ENCODE results near the gene PRC1.

PRC1 gene, protein sequence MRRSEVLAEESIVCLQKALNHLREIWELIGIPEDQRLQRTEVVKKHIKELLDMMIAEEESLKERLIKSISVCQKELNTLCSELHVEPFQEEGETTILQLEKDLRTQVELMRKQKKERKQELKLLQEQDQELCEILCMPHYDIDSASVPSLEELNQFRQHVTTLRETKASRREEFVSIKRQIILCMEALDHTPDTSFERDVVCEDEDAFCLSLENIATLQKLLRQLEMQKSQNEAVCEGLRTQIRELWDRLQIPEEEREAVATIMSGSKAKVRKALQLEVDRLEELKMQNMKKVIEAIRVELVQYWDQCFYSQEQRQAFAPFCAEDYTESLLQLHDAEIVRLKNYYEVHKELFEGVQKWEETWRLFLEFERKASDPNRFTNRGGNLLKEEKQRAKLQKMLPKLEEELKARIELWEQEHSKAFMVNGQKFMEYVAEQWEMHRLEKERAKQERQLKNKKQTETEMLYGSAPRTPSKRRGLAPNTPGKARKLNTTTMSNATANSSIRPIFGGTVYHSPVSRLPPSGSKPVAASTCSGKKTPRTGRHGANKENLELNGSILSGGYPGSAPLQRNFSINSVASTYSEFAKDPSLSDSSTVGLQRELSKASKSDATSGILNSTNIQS

DNA sequence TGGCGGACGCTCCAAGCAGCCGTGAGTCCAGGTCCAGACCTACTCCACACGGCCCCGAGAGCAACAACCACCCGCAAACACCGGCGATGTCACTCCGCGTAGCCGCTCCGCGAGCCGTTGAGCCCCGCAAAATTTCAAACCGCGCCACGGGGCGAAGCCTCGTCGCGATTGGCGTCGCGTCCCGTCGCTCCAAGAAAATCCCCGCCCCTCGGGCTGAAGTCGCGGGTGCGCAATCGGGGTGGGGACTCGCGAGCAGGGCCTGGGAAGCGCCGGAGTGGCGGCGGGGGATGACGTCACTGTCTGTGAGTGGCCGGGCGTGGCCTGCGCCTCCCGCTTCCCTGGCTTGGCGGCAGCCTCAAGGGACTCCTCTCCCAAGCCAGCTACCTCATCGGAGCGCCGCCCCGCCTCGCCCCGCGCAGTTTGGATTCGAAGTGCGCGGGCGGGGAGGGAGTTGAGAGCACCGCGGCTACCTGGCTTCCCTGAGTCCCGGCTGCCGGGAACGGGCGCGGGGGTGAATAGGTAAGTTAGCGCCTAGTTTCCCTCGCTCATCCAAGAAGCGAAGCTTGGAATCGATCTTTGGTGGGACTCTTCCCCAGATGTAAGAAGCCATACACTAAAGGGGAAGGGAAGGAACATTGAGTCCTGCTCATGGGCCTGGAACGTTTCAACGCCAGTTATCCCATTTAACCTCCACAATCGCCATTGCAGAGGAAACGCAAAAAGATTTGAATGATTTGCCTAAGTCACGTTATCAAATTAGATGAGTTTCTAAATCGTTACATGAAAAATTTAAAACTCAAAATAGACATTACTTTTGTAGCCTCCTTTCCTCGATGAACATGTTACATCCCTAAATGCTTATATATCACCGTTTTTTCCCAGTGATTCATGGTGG lies at the start of gene PRC1:
PRC1 (minus strand) TSS at position 119 of the 895 bp plus-strand sequence; CDS start at position 1, 118 bp downstream.
- peak; percentile 99 to 100 for DNase-seq
- TF ChIP-seq POLR2A (IDR thresholded peaks at IDR 0.05; ENCODE audit: low read length) (peak; percentile 95), GATA1 (IDR thresholded peaks at IDR 0.05; ENCODE audit: low read depth, low read length) (no peak)

DNA sequence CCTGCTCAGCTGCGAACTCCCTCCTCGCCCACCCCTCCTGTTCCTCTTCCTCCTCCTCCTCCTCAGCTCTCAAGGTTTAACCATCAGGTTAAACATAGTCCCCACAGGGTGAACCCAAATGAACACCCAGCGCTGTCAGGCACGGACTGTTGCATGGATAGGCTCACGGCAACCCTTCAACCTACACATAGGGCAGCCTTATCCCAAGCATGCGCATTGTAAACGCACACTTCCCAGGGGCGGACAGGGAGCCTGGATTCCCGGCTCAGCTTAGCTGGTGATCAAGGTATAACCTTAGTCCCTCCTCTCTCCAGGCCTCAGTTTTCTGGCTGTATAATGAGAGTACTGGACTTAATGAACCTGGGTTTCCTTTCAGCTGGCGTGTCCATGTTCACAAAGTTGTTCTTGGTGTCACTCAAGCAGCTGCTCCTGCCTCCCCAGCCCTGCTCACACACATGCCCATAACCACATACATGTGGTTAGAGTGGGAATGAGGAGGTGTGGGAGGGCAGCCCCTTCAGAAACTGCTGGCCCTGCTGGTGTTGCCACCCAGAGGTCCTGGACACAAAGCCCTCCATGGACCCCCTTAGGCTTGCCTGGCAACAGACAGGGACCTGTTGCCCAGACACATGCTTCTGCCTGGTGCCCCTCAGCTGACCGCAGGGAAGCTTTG lies 49.0 kb upstream of the PRC1 start:
- no peak for DNase-seq
- TF ChIP-seq GATA1 (IDR thresholded peaks at IDR 0.05; ENCODE audit: low read depth, low read length) (no peak), POLR2A (IDR thresholded peaks at IDR 0.05; ENCODE audit: low read length) (no peak)

DNA sequence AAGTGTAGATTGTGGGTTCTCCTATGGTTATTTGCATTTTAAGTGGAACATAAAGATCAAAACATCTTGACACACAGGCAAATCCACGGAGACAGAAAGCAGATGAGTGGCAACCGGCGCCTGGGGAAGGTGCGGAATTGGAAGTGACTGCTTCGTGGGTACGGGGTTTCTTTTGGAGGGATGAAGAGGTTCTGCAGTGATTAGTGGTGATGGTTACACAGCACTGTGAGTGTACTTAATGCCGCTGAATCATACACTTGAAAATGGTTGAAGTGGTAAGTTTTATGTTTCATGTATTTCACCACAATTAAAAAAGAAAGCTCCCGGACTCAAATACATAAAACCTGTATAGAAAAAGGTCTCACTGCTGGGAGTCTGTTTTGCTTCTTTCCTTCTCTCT lies 46.5 kb upstream of the PRC1 start:
- TF ChIP-seq GATA1 (IDR thresholded peaks at IDR 0.05; ENCODE audit: low read depth, low read length) (no peak), POLR2A (IDR thresholded peaks at IDR 0.05; ENCODE audit: low read length) (no peak)
- DNase-seq: no peak

DNA sequence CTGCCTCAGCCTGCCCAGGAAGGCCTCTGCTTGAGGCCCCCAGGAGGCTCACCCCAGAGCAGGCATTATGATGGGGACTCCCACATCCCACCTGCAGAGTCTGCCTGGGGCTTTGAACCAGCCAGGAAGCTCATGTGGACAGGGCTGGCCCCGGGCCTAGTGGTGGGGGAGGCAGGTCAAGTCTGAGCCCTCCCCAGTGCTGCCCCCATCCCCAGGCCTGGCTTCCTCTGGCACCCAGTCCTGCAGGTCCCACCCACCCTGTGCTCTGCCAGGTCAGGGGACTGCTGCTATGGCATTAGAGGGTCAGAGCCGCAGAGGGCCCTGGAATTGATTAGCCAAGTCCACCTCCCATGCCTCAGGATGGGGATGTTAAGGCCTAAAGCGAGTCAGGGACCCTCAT lies 45.7 kb upstream of the PRC1 start:
- TF ChIP-seq POLR2A (IDR thresholded peaks at IDR 0.05; ENCODE audit: low read length): no peak
- DNase-seq: no peak

DNA sequence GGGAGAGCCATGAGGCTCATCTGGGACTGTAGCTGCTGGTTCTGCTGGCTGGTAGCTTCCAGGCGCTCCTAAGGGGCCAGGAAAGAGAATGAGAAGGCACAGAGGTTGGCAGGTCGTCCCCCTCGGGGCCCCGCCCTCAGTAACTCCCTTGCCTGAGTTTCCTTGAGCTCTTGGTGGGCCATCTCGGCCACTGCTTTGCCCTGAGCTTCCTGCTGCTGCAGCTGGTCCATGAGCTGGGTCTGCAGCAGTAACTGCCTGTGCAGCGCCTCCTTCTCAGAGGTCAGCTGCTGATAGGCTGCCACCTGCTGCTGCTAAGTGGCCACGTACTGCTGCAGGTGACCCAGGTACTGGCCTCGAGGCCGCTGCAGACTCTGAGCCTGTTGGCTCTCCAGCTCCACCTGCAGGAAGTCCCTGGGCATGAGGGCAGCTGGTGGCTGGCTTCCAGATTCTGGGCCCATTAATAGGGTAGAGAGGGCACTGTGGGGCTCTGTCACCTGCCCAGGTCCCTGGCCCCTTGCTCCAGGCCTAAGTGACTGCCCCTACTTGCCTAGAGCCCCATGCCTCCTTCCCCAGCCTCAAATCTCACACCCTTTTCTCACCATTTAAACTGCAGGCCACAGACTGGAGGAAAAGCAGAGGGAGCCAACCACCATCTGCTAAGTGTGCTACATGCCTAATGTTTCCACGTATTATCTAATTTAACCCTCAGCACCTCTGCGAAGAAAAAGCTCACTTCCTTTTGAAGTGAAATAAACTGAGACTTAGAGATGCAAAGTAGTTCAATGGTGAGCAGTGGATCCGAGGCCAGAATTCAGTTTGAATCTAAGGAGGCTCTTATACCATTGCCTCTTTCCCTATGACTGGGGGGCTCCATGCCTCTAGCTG lies 38.8 kb upstream of the PRC1 start:
- TF ChIP-seq GATA1 (IDR thresholded peaks at IDR 0.05; ENCODE audit: low read depth, low read length): no peak
- TF ChIP-seq POLR2A (IDR thresholded peaks at IDR 0.05; ENCODE audit: low read length): no peak
- DNase-seq: peak; percentile 66 to 78

DNA sequence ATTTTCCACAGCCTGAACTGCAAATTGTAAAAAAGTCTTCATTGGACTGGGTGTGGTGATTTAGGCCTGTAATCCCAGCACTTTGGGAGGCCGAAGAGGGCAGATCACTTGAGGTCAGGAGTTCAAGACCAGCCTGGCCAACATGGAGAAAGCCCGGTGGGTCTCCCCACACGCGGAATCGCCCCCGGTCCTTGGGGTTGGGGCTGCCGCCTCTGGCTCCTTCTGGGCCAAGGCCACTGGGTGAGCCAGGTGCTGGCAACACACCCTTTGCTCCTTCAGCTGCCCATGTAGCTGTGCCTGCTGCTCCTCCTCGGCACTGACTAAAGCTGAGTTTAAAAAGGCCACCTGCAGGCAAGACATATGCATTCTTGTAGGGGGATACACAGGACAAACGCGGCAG lies 37.5 kb upstream of the PRC1 start:
- DNase-seq: no peak
- TF ChIP-seq POLR2A (IDR thresholded peaks at IDR 0.05; ENCODE audit: low read length) (no peak), GATA1 (IDR thresholded peaks at IDR 0.05; ENCODE audit: low read depth, low read length) (no peak)

DNA sequence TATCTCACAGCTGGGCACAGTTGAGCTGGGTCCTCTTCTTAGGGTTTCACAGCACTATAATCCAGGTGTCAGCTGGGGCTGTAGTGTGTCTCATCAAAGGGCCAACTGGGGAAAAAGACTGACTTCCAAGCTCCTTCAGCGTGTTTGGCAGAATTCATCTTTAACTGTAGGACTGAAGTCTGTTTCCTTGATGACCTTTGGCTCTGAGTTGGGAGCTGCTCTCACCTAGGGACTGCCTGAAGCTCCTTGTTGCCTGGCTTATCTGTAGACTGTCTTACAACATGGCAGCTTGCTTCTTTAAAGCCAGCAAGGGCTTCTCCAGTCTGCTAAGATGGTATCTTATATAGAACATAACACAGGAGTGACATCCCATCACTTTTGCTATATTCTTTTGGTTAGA lies 33.3 kb upstream of the PRC1 start:
- no peak for TF ChIP-seq POLR2A (IDR thresholded peaks at IDR 0.05; ENCODE audit: low read length)
- no peak for TF ChIP-seq GATA1 (IDR thresholded peaks at IDR 0.05; ENCODE audit: low read depth, low read length)
- no peak for DNase-seq

DNA sequence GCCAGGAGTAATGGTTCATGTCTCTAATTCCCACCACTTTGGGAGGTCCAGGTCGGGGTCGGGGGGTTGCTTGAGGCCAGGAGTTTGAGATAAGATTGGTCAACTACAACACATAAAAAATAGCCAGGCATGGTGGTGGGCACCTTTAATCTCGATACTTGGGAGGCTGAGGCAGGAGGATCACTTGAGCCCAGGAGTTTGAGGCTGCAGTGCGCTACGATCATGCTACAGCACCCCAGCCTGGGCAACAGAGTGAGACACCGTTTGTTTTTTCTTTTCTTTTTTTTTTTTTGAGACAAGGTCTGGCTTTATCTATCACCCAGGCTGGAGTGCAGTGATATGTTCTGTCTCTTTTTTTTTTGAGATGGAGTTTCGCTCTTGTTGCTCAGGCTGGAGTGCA lies 29.4 kb upstream of the PRC1 start:
- DNase-seq: peak in 1 of 2 experiments; percentile 31
- TF ChIP-seq GATA1 (IDR thresholded peaks at IDR 0.05; ENCODE audit: low read depth, low read length): no peak
- TF ChIP-seq POLR2A (IDR thresholded peaks at IDR 0.05; ENCODE audit: low read length): no peak

DNA sequence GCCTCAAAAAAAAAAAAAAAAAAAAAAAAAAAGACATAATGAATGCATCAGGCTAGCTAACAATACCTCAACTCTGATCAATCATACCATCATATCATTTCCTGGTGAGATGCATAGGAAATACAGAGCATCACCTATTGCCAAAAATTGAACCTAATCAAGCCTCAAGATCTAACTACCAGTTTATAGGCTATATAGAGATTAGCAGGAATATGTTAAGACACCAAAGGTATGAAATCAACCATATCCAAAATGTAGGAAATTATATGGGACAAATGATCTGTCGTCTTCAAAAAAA lies 28.4 kb upstream of the PRC1 start:
- TF ChIP-seq GATA1 (IDR thresholded peaks at IDR 0.05; ENCODE audit: low read depth, low read length) (no peak), POLR2A (IDR thresholded peaks at IDR 0.05; ENCODE audit: low read length) (no peak)
- no peak for DNase-seq

DNA sequence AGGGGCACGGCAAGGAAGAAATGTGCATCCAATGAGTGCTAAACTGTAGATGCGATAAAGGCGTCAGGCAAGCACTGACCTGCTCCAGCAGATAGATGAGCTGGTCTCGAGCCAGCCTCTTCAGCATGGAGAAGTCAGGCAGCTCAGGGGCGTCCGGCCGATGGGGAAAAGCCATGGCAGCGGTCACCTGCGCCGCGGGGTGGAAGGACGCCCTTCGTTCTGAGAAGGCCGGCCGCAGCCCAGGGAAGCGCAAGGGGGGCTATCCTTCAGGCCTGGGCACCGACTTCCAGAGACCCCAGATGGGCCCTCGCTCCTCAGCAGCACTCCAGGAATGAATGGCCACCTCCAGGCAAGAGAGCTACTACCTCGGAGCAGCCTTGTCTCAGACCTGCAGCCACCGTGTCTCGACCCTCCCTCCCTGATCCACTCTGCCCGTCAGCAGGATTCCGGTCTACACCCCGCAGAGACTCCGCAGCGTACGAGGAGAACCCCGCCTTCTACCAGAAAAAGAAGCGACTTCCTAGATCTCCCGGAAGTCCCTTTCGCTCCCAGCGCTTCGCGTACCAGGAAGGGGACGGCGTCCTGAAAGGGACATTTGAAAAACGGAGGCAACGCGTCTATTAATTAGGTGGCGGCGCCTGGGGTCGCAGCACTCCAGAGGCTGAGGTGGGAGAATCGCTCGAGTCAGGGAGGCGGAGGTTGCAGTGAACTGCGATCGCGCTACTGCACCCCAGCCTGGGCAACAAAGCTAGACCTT lies 27.9 kb upstream of the PRC1 start, which contains the start of gene VPS33B:
VPS33B (minus strand) TSS at position 520 of the 757 bp plus-strand sequence; CDS start at position 175, 345 bp downstream.
- DNase-seq: peak; percentile 87 to 88
- TF ChIP-seq POLR2A (IDR thresholded peaks at IDR 0.05; ENCODE audit: low read length): peak; percentile 77
- no peak for TF ChIP-seq GATA1 (IDR thresholded peaks at IDR 0.05; ENCODE audit: low read depth, low read length)

DNA sequence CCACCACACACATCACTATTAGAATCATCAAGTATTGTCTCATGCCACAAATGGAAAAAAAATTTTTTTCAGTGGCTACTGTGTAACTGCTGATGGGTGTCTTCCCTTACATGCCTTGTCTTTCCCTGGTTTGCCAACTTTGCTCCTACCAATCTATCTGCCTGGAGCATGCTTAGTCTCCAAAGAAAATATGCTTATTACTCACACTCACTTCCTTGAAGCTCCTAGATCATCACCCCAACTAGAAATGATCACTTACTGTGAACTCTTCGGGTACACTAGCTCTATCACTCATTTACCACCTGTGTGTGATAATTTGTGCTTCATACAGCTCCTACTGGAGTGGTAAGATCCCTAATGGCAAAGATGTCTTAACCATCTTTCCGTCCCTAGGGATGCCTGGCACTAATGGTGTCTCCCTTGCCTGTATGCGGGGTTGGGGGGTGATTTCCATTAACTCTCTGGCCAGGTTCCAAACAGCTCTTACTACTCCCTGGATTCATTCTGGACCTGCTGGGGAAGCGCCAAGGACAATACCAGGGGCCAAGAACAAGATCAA lies 27.3 kb upstream of the PRC1 start:
- DNase-seq: no peak
- TF ChIP-seq GATA1 (IDR thresholded peaks at IDR 0.05; ENCODE audit: low read depth, low read length) (no peak), POLR2A (IDR thresholded peaks at IDR 0.05; ENCODE audit: low read length) (no peak)

DNA sequence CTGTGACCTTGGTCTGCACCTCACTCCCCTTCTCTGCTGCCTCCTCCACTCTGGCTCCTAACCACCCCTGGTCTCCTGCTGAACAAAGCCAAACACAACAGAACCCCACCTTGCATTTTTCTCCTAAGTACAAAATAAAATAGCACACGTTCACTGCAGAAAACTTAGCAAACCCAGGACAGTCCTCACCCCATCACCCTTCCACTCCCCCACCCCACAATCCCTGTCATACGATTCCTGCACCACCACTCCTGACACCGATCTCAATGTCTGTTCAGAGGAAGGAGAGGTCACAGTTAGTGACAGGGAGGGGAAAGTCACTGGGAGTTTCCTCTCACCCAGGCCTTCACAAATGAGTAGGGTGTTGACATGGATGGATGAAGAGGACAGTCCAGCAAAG lies 23.8 kb upstream of the PRC1 start:
- no peak for DNase-seq
- TF ChIP-seq GATA1 (IDR thresholded peaks at IDR 0.05; ENCODE audit: low read depth, low read length) (no peak), POLR2A (IDR thresholded peaks at IDR 0.05; ENCODE audit: low read length) (no peak)
